Measurements from ENCODE around the gene SLC7A6.

DNA sequence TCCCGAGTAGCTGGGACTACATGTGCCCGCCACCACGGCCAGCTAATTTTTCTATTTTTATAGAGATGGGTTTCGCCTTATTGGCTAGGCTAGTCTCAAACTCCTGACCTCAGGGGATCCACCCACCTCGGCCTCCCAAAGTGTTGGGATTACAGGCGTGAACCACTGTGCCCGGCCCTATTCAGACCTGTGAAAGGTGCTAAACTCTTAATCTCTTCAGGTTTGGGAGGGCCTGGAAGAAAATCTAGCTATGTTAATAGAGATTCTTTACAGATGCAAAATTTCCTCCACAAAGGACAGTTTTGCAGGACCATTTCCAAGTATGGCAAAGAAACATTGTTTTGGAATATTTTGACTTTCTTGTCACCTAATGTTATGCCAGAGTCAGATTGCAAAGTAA, 22.2 kb upstream of the SLC7A6 start:
- TF ChIP-seq, protein P1, sequence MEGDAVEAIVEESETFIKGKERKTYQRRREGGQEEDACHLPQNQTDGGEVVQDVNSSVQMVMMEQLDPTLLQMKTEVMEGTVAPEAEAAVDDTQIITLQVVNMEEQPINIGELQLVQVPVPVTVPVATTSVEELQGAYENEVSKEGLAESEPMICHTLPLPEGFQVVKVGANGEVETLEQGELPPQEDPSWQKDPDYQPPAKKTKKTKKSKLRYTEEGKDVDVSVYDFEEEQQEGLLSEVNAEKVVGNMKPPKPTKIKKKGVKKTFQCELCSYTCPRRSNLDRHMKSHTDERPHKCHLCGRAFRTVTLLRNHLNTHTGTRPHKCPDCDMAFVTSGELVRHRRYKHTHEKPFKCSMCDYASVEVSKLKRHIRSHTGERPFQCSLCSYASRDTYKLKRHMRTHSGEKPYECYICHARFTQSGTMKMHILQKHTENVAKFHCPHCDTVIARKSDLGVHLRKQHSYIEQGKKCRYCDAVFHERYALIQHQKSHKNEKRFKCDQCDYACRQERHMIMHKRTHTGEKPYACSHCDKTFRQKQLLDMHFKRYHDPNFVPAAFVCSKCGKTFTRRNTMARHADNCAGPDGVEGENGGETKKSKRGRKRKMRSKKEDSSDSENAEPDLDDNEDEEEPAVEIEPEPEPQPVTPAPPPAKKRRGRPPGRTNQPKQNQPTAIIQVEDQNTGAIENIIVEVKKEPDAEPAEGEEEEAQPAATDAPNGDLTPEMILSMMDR (IDR thresholded peaks at IDR 0.05), result no peak
- TF ChIP-seq EP300 (IDR thresholded peaks at IDR 0.05; ENCODE audit: low read depth), result no peak

Data from transverse colon (tissue), 3 donors.